AG09319 (cell line): ENCODE data around the gene GRIN2A.

Experiments used
- DNase-seq: peaks from one replicate; pipeline ENCODE4 v3.0.0-alpha.2; 2010; ENCODE audit warnings: low read depth; ENCODE audit errors: extremely low read depth
- CTCF ChIP-seq: IDR thresholded peaks from 2 replicates; pipeline ENCODE4 v1.5.1; 2011; ENCODE audit warnings: low read depth, mild to moderate bottlenecking, inconsistent platforms, low read length, moderate library complexity

The GRIN2A gene

GRCh38 chr16:9827062-9827752 is 355.0 kb downstream of the GRIN2A start:
- no peak for DNase-seq
- TF ChIP-seq CTCF: no peak

- TF ChIP-seq CTCF: no peak
- no peak for DNase-seq
These were observed 355.6 kb downstream of the GRIN2A start for GRCh38 chr16:9826656-9827055.

- TF ChIP-seq CTCF: no peak
These were observed 357.8 kb downstream of the GRIN2A start for GRCh38 chr16:9824200-9825068.

GRCh38 chr16:9823510-9823909 is 358.7 kb downstream of the GRIN2A start:
- TF ChIP-seq CTCF: no peak
- no peak for DNase-seq

More at GRCh38 chr16:9824200-9825068, 357.8 kb downstream of the GRIN2A start:
- no peak for DNase-seq

- TF ChIP-seq CTCF: no peak
- no peak for DNase-seq
These were observed 360.3 kb downstream of the GRIN2A start for GRCh38 chr16:9821970-9822369.

GRCh38 chr16:9821331-9821730 is 360.9 kb downstream of the GRIN2A start:
- no peak for DNase-seq
- no peak for TF ChIP-seq CTCF
